ENCODE measurements around the gene HESX1. TPM values are rescaled to one million over a fixed set of nuclear protein-coding genes. Genes with fewer than 3 reads are reported as not detected.

HESX1 gene
- polyA plus RNA-seq, 5 donors, result 3.3 to 4.9 (median 3.9) TPM

DNA sequence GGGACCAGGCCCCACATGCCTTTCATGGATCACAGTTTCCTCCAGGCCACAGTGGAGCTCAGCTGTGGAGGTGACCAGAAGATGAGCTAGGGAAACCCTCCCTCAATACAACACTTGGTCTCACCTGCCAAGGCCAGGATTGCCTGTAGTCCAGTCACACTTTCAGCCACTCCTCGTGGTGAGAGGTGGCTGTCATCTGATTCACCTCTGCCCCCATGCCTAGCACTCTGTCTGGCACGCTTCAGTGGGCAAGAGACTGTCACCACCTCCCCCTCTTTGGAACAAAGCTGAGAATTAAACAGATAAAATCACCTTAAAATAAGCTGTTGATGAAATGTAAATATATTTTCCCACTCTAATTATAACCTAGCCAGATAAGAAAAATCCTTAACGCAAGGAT, 30.7 kb downstream of the HESX1 start:
- no peak for DNase-seq

DNA sequence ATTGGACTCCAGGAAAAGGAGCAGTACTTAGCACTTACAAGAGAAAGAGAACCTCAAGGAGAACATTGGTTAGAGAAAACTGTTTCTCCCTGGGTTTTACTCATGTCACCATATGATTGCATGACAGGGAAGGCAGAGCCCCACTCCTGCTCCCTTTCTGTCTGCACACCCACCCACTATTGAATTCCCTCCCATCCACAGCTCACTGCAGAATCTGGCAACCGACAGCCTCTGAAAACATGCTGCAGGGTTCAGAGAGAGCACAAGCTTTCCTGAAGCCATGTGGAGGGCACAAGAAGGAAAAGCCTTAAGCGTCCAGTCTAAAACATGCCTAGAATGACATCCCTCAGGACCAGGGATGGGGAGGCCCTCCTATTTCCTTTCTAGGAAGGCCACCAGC, 31.6 kb downstream of the HESX1 start:
- no peak for DNase-seq

DNA sequence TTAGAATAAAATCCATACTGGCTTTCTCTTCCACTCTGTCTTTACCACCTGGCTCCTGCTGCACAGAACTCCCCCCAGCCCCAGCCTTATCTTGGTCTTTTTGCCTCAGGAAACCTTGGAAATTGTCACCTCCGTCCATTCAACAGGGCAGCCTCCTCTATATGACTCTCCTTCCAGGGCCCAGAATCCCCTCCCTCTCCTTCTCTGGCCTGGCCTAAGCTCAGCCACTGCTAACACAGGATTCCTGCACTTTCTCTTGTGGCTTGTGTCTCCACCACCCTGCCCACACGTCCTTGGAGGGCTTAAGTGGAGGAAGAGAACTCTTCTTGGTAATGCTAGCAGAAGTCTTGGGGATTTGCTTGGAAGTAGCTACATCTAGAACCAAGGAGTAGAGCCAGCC, 33.1 kb downstream of the HESX1 start:
- DNase-seq, result no peak

DNA sequence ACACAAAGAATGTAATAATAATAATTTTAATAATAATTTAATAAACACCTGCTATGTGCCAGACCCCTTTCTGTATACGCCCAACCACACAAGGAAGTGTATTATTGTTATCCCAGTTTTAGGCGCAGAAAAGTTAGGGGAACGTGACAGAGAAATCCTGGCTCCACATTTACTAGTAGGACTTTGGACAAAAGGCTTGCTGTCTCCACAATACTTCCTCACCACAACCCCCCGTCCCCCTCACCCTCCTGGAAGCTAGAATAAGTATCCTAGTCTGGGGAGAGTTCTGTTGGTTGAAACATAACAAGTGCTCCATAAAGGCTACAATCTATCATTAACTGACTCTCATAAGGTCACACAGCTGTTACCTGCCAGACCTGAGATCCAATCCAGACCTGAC, 34.1 kb downstream of the HESX1 start:
- DNase-seq, result no peak

DNA sequence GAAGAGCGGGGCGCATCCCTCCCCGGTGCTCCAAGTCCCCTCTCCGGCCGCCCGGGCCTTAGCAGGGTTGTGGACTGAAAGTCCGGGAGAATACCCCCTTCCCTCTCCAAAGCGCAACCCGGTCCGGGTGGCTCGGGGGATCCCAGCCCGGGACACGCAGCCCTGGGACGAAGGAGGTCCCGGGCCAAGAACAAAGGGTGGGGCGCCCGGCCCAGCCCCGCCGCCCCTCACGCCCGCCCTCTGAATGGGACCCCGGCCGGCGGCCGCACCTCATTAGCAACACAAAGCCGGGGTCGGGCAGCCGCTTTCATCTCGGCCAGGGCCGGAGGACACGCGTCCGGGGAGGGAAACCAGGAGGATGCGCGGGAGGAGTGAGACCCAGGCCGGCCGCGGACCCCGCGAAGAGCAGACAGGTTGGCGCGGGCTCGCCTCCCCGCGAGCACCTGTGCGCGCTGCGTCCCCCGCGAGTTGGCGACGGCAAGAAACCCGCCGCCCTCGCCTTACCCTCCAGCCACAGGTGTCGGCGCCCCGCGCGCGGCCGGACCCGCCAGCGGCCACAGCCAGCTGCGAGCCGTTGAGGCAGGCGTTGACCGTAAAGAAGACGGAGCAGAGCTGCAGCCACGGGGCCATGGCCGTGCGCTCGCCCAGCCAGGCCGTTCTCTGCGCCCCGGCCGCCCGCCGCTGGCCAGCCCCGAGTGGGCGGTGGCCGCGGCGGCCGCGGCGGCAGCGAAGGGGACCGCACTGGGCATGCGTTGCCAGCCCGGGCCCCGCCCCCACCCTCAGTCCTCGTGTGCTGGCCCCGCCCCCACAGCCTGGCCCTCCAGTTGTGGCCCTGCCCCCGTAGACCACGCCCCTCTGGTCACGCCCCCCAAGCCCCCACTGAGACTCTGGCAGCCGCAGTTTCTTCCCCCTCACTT, 34.9 kb downstream of the HESX1 start, which contains the start of gene IL17RD:
IL17RD (minus strand) TSS at position 697 of the 917 bp plus-strand sequence; CDS start at position 630, 67 bp downstream.
- peak; percentile 79 to 82 for DNase-seq

DNA sequence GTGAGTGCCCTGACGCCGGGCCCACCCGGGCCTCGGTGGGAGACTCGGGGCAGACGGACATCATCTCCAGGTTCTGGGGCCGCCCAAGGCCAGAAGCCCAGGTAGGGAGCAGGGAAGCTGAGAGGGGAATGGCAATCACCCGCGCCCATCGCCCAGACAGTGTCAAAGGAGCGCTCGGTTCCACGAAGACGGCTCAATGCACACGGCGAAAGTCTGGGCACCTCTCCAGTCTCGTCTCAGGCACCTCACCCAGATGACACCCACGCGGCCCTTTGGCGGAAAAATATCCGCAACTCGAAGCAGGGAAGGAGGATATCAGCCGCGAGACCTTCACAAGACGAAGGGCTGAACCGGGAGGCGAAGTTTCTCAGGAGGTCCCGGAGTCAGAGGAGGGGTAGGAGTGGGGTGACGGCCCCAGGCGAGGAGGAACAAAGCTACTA, 35.5 kb downstream of the HESX1 start:
- peak in 1 of 2 donors; percentile 51 for DNase-seq

DNA sequence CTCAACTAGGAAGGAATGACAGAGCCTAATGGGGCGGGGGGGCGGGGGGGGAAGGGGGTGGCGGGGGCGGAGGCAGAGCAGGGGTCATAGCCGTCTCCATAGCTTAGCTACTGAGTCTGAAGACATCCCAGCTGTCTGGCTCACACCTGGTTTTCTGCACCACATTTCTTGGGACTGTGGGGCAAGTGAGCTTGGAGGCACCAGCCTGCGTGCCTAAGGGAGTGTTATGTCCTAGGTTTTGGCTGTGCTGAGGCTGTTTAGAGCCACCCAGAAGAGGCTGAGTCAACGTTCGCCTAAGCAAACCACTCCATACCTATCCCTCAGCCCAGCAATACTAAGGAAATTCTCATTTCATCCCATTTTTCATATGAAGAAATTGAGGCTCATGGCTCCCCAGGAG, 36.0 kb downstream of the HESX1 start:
- DNase-seq, result no peak

DNA sequence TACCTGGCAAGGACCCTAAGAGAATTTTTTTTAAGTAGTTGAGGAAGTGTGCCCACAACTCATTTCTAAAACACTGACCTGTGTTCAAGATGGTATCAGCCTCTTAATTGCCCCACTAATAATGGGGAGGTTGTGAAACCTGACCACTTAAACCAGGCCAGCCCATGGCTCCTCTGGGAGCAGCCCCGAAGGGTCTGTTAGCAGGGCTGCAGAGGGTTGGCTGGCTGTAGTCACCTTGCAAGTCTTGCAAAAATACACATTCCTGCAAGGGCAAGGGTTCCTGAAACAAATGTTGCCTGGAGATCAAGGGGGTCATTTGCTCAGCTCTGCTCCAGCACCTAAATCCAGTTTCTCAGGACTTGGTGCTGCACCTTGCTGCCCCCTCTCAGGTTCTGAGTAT, 37.9 kb downstream of the HESX1 start:
- DNase-seq, result no peak

DNA sequence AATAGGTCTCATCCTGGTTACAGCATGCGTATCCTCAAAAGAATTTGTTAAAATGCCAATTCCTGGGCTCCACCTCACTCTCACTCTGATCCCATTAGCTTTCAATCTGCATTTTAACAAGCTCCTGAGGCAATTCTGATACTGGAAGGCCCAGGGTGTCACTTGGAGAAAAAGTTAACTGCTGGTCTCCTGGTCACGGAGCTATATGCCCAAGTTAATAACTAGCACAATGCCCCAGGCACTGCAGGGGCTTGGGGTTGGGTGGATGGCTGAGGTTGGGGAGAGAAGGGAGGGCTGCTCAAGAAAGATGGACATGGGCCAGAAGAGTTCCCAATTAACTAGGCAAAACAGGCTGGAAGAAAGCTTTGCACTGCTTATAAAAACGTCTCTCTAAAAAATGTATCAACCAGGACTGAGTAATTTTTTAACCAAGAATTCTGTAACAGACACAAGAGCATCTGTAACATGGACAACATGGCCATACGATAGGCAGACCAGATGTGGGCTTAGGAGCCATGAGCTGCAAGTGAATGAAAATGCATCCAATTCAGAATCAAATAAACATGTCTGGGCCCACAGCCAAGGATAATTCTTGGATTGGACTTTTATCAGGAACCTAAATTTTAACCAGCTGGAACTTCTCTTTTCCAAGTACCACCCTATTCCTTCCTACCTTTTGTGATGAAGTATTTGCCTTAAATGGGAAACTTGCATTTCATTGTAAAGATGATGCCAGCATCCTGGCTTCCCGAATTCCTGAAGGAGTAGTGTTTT, 38.8 kb downstream of the HESX1 start:
- DNase-seq, result no peak

DNA sequence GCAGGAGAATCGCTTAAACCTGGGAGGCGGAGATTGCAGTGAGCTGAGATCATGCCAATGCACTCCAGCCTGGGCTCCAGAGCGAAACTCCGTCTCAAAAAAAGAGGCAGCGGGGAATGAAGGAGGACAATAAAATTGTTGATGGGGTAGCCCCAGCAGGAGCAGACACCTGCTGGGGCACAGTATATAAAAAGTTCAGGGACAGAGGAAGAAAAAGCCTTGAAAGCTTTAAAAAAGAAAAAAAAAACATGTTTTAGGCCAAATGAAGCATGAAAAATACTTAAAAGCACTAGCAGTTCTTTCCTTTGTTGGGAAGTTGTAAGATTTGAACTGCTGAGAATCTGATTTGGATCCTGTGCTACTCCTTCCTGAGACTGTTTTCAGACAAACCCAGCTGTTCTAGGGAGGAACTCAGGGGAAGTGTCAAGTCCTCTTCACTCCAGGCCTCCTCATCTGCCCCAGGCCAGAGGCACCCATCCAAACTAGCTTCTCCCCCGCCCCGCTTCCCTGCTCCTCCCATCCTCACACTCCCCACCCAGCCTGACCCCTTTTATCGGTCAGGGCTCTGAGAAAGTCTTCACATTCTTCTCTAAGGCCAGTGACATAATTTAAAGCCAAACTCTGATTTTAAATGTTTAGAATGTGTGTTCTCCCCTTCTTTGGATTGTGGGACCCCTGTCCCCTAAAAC, 39.6 kb downstream of the HESX1 start:
- DNase-seq, result no peak

DNA sequence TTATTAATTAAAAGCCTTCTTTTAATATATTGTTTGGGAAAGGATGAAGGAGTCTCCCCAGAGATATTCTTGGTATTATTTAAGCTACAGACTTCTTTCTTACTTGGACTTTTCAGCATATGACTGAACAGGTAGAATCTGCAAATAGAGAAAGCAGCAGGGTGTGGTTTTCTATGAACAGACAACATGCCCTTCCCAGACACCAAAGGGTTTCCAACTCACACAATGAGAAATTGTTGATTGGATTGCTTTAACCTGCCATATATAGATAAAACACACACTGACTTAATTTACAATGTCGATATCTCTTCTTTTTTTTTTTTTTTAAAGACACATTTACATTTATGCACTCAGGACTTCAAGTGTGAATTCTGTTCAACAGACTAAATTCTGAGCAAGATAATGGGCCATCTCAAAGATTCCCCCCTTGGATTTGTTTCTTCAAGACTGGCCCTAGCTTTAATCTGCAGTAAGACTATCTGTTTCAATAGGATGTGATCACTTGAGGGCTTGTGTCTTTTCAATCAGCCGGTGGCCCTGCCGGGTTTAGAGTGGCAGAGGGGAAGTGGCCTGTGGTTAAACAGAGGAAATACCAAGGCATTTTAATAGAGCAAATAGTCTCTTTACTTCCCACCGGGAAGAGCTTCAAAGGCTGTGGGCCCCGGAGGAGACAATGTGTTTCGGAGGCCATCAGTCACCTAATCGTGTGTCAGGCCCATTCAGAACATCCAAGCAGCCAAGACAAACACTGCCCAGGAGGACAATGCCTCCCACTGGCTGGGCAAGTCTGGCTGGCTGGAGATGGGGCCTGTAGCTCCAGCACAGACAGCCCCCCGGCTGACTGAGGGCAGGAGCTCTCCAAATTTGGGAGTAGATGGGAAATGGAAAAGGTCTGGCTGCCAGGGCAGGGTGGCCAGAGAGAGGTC, 40.7 kb downstream of the HESX1 start:
- no peak for DNase-seq

DNA sequence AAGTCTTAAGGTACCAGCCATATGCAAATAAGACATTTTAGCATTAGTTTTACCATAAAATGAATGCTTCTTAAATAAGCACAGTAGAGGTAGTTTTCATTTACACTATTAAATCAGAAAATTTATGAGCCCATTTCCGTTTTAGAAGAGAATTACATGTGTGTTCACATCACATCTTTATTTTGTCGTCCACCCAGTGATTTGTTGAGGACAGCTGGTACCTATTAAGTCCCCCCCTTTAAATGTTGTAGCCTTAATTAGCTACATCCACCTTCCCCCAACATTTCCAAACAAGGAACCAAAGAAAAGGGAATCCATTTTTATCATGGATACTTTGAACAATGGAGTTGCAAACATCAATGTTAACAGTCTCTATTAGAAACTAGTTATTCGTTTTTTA, 41.5 kb downstream of the HESX1 start:
- DNase-seq, result no peak

DNA sequence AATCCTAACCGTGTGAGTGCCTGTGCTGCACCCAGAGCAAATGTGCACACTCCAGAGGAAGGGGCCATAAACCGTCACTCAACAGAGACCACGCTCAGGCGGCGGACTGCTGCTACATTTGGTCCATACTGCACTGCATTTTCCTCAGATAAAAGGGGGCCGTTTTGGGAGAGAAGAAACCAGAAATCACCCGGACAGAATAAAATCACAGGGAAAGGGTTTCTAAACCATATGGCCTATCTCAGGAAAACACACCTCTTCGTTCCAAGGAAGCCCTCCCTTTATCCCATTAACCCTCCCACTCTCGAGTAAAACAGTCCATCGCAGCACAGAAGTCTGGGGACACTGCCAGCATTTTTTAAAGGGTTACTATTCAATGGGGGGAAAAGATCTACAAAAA, 42.2 kb downstream of the HESX1 start:
- DNase-seq, result peak in 1 of 2 donors; percentile 46

DNA sequence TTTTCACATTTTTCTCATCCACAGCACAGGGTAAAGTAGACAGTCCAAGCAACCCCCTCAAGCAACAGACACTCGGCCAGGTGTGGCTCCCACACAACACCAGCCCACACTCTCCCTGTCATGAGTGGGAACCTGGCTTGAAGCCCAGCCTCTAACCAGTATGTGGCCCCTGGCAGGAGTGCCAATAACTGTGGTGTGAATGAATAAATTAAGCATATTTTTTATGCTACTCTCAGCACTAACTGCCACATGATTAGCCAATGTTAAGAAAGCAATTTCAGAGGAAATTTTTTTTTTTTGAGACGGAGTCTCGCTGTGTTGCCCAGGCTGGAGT, 44.5 kb downstream of the HESX1 start:
- DNase-seq, result no peak

DNA sequence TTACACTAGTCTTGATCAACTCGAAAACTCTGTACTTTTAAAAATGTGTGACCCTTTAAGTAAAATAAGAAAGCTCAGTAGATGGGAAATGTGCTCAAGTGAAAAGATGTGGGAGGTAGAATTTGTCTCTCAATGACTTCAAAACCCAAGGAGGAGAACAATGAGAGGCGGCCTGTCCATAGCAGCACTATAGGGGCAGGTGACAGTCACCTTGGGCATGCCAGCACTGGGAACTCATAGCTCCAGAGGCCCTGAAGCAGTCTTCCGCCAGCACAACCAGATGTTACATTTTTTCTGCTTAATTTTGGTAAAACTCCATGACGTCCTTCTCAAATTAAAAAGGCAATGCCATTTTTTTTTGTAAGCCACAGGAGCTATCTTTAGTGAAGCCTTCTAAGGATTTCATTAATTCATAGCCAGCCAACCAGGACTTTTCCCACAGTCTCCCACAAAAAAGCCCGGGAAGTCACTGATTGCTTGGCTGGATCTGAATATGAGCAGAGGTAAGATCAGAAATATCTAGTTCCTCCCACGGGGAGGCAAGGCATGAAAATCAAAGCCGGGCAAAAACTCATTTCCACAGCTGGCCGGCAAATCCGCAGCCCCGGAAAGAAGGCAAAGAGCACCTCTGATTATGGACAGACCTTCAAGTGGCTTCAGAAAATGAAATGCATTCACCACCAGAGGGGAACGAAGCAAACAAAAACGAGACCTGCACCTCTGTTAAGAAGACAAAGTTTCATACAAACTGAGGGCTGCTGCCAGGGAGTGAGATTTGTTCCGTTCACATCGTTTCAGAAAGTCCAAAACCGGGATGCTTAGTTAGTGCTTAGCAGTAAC, 45.1 kb downstream of the HESX1 start:
- DNase-seq, result no peak

DNA sequence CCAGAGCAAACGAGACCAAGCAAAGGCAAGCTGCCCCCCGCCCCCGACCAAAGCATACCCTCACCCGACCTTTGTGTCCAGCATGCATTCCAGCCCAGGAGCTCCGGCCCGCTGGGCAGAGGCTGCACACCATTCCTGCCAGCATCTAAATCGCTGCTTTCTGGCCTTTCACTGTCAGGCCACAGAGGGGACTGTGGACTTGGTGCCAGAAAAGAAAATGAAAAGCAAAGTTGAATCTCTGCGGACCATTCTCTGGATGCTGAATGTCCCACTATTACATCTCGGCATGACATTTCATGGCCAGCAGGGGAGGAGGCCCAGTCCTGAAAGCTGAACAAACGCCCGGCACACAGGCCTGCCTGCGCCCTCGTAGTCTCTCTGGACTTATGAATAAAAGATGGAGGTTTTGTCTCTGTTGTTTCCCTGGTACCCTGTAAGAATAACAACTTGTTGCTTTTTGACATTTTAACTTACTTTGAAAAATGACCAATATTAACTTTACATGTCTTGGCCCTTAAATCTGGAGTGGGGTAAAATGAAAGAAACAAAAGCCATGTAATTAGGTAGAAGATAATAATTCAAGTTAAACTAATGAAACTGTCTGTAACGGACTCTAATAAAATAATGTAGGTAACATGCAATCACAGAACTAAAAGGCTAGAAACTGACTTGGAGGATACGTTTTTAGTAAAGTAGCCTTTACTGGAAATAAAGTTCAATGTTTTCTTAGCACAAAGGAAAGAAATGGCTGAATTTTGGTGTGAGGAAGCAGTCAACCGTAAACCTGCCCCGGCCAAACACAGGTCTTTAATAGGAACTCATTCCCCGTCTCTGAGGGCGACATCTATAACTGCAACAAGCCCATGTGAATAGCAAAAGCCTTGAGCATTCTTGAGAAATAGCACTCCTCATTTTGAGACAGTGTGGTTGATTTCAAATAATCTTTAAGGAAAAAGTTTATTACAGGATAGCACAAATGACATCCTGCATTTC, 47.3 kb downstream of the HESX1 start:
- no peak for DNase-seq

DNA sequence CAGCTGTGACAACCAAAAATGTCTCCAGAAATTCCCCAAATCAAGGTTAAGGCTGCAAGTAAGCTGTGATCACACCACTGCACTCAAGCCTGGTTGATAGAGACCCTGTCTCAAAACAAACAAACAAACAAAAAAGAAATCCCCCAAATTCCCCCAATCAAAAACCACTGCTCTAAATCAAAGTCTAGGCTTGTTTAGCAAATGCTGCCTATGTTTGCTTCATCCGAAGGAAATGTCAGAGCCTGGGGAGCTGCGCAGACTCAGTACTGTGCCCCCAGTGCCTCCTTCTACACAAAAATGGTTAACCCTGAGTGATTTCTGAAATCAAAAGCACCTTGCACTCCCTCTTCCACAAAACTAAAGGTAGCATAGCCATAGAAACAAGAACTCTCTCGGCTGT, 48.0 kb downstream of the HESX1 start:
- DNase-seq, result no peak

DNA sequence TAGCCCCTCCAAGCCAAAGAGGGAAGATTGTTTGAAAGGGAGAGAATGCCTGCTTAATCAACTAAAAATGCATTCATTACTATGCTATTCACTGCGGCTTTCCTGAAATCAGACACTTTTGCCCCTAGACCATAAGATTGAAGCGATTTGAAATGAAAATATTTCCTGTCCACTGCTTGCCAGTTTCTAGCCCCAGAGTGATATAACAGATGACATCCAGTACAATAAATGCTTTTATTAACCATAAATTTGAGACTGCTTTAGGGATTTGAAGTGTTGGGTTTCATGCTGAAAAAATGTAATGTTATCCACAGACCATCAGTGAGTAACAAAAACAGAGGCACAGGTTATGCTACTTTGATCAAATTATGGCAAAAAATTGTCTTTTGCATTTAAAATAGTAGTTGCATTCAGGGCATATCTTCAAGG, 48.7 kb downstream of the HESX1 start:
- no peak for DNase-seq

DNA sequence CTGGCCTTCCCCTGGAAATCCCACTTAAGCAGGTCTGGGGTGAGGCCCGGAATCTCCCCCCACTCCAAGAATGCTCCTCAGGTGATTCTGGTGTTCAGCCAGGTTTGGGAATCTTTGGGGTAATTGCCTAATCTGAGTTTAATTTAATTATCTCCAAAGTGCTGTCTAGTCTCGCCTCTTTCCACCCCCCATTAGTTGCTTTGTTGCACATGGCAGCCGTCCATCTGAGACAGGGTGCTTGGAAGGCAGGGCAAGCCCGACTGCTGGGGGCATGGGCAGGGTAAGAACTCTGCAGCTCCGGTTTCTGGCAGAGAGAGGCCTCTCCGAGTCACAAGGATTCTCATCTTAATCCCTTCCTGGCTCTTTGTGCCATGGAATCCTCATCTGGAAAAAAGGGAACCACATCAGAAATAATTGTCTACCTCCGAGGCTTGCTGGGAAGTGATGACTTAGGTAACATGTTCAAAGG, 49.6 kb downstream of the HESX1 start:
- no peak for DNase-seq

Data from right lung (tissue), 5 donors.